Activated T-cell treated with anti-CD3 and anti-CD28 coated beads for 1 hour (primary cell): Measurements from ENCODE around the gene NODAL.

Source experiments
- DNase-seq: peaks from one replicate; pipeline ENCODE4 v3.0.0-alpha.2; 2020; ENCODE audit warnings: low read depth

NODAL gene

GRCh38 chr10:70432561-70433263 lies 8.8 kb downstream of the NODAL start:
- DNase-seq = no peak

- DNase-seq = no peak
Measured at GRCh38 chr10:70432101-70432500, 9.4 kb downstream of the NODAL start.

- no peak for DNase-seq
Measured at GRCh38 chr10:70430493-70431445, 10.7 kb downstream of the NODAL start.

DNA sequence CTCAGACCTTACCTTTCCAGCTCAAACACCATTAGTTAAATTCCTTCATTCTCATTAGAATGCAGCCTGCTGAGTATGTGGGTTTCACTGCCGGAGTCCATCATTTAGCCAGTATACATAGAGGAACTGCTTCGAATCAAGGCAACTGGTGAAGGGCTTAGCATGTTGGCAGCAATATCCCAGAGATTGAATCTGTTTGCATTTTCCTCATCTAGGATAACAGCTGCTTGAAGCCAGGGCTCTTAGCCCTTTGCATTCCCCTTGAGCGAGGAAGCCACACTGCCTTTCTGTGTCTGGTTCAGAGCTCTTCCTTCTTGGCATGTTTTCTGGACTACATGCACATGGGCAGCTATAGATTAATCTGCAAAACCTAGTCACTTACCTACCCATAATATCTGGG lies 14.7 kb downstream of the NODAL start:
- no peak for DNase-seq

GRCh38 chr10:70425096-70425495 lies 16.4 kb downstream of the NODAL start:
- no peak for DNase-seq

DNA sequence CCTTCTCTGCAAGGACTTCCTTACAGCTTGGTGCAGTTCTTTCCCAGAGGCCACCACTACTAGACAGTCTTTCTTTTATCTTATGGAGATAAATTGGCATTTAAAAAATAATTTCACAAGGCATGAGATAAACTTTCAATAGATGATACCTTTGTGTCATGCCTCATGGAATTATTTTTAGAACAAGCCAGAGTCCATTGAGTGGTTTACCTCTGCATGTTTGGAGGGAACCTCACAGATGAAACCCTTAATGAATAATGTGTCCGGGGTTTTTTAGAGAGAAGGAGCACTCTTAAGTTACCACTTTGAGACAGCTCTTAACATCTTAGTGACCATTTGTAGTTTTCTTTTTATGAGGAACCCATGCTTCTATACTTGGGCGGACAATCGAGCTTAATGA lies 17.2 kb downstream of the NODAL start:
- DNase-seq = no peak

- DNase-seq = no peak
Measured at GRCh38 chr10:70418713-70419112, 22.8 kb downstream of the NODAL start.

DNA sequence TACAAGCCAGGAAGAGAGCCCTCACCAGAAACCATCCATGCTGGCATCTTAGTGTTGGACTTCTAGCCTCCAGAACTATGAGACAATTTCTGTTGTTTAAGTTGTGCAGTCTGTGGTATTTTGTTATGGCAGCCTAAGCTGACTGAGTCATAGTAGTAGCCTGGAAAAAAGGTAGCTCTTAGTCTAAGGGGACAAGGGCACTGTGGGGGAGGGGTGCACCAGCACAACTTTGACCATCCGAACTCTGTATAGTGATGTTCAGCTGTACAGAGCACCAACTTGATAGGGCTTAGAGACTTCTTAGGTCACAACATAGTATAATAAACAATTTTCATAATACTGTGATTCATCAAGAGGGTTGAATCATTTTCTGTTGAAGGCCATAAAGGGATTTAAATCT lies 23.3 kb downstream of the NODAL start:
- no peak for DNase-seq

- no peak for DNase-seq
Measured at GRCh38 chr10:70417568-70417967, 23.9 kb downstream of the NODAL start.

- DNase-seq = no peak
Measured at GRCh38 chr10:70412356-70412755, 29.1 kb downstream of the NODAL start.

- no peak for DNase-seq
Measured at GRCh38 chr10:70410608-70411007, 30.9 kb downstream of the NODAL start.

DNA sequence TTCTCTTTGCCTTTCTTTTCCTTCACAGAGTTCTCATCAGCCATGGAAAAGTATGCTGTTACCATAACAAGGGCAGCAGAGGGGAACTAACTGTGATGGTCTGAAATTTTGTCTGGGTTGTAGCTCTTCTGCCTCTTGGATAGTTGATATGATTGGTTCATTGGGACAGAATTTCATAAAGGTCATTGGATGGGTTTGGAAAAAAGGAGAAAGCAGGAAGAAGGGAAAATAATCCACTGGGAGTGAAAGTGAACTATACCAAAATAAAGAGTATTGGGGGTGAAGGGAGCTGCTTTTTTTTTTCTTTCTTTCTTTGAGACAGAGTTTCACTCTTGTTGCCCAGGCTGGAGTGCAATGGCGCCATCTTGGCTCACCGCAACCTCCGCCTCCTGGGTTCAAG lies 31.7 kb downstream of the NODAL start:
- no peak for DNase-seq

- no peak for DNase-seq
Measured at GRCh38 chr10:70405037-70405824, 36.2 kb downstream of the NODAL start.

GRCh38 chr10:70404787-70405036 lies 36.8 kb downstream of the NODAL start:
- no peak for DNase-seq

DNA sequence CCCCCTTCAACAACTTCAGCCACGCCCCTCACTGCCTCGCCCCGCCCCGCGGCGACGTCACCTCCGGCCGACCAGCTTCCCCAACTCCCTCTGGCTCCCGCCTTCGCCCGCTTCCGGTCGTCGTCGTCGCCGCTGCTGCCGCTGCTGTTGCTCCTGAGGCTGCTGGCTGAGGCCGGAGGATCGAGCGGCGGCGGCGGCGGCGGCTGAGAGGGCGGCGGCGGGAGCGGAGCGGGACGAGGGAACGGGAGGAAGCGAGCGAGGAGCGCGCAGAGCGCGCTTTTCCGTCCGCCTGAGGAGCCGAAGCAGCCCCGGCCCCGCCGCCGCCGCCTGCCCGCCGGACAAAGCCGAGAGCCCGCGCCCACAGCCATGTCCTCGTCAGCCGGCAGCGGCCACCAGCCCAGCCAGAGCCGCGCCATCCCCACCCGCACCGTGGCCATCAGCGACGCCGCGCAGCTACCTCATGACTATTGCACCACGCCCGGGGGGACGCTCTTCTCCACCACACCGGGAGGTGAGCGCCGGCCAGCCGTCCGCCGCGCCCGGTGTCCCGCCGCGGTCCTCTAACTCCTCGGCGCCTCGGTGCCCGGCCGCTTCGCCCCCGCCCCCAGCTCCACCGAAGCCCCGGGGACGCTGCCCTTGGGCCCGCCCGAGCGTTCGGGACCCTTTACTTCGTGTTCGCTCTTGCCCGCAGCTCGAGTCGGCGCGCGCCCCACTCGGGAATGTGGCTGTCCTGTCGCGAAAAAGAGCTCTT lies 37.3 kb downstream of the NODAL start, which contains the start of gene EIF4EBP2:
Gene EIF4EBP2 (plus strand): TSS at position 110 of the 751 bp plus-strand sequence. CDS start 257 bp downstream, at position 367.
- DNase-seq = peak; percentile 99

DNA sequence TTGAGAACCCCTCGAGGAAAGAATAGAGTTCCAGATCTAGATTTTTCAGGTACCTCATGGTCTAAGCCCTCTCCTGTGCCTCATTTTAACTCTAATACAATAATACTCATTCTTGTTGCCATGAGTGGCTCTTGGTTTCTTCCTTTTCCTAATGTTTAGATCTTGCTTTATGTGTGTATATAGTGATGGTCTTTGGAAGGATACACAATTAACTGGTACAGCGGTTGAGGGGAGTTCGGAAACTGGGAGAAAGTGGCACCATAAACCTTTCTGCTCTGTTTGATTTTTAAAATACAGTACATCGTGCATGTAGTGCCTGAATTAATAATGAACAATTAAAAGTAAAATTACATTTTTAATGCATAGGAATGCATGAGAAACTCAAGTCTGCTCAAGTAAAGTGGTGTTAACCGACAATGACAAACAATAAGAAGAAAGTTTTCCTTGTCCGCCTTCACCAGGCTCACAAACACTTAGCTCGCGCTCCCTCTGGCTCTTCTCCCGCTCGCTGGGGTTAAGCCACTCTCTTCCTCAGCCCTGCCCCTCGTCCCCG lies 37.9 kb downstream of the NODAL start:
- DNase-seq = no peak

GRCh38 chr10:70399177-70399576 lies 42.3 kb downstream of the NODAL start:
- no peak for DNase-seq

DNA sequence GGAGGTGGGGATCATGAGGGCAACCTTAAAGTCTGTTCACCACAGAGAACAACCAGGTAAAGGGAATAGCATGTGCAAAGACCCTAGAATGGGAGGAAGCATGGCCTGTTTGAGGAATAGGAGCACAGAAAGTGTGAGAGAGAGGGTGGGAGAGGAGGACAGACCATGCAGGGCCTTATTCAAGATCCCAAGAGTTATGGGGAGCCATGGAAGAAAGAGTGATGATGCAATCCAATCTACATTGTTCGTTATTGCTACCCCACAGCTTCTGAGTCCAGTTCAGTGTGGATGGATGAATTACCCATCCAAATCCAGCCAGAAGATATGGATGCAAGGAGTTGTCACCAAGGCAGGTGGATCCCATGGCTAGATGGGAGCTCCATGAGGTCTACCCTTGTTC lies 45.3 kb downstream of the NODAL start:
- no peak for DNase-seq

DNA sequence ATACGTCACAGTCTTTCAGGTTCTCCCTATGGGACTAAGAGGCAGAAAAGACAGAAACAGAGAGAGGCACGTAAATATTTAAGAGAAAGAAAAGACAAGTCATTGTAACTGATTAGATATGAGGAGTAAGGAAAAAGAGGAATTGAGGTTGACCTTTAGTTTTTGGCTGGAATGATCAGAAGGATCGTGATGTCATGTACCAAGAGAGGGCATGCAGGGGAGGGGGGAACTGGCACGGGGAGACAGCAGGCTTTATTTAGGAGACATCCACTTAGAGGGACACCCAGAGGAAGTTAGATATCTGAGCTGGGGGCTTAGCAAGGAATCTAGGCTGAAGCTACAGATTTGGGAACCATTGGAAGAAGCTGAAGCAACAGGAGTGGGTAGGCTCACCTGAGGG lies 49.8 kb downstream of the NODAL start:
- DNase-seq = no peak
